HUES48 (cell line): ENCODE results near the gene GADL1.

Experiments
- H3K27ac ChIP-seq: one replicate; pipeline ENCODE4 v1.7.0; 2013; ENCODE audit warnings: low read depth, low read length, inconsistent platforms
- H3K27me3 ChIP-seq: 2 replicates; pipeline ENCODE4 v1.6.1; 2013; ENCODE audit warnings: mild to moderate bottlenecking, low read length; ENCODE audit not compliant: control insufficient read depth, insufficient read depth
- H3K36me3 ChIP-seq: 2 replicates; pipeline ENCODE4 v1.6.1; 2013; ENCODE audit warnings: low read length; ENCODE audit not compliant: control insufficient read depth, insufficient read depth
- H3K4me1 ChIP-seq: 2 replicates; pipeline ENCODE4 v1.6.1; 2013; ENCODE audit warnings: mild to moderate bottlenecking, low read length; ENCODE audit not compliant: control insufficient read depth, insufficient read depth
- H3K4me3 ChIP-seq: 2 replicates; pipeline ENCODE4 v1.5.1; 2013; ENCODE audit warnings: mild to moderate bottlenecking, low read depth, low read length
- H3K9ac ChIP-seq: 2 replicates; pipeline ENCODE4 v1.6.1; 2013; ENCODE audit warnings: mild to moderate bottlenecking, low read depth, low read length, moderate library complexity
- H3K9me3 ChIP-seq: 2 replicates; pipeline ENCODE4 v1.6.1; 2013; ENCODE audit warnings: low read length; ENCODE audit not compliant: control insufficient read depth, insufficient read depth

GADL1 gene

DNA sequence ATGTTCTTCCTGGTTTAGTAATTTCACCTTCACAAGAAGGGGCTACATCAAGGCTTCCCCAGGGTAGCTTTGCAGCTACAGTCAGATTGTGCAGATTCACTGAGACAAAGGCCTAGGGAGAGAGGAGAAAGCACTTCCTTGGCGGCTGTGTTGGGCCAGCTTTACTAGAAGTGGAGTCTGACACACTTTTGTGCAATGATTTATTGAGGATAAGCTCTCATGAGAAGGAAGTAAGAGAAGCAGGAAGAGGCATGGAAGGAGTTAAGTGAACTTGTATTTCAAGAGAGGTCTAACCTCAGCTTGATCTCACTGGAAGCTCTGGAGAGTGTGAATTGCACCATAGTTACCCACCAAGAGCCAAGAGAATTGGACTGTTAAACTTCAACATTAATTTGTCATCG, 209.2 kb downstream of the GADL1 start:
- H3K27me3 ChIP-seq: no peaks in the 10 kb centered on the region
- no peak overlapping the region for H3K9ac ChIP-seq
- H3K36me3 ChIP-seq: peaks cover 30% of the 10 kb centered on the region
- no peak overlapping the region for H3K4me3 ChIP-seq
- no peak overlapping the region for H3K27ac ChIP-seq
- H3K4me1 ChIP-seq: peaks cover 25% of the 10 kb centered on the region
- H3K9me3 ChIP-seq: no peaks in the 10 kb centered on the region

DNA sequence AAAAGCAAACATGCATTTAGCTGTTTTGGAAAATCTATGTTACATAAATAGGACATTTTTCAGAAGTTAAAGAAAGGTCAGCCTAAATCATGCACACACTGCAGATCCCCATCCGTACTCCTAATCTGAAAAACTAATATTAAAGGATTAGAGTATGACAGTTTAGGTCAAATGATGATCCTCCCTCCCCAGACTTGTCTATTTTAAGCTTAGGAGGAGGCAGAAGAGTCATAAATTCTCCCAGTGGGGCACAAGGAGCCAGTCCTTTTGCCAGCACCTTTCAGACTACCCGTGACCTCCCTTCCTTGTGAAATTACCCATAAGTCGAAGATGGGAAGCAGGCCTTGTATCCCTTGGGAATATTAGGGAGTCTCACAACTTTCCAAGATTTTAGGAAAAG, 210.1 kb downstream of the GADL1 start:
- peaks cover 28% of the 10 kb centered on the region for H3K4me1 ChIP-seq

DNA sequence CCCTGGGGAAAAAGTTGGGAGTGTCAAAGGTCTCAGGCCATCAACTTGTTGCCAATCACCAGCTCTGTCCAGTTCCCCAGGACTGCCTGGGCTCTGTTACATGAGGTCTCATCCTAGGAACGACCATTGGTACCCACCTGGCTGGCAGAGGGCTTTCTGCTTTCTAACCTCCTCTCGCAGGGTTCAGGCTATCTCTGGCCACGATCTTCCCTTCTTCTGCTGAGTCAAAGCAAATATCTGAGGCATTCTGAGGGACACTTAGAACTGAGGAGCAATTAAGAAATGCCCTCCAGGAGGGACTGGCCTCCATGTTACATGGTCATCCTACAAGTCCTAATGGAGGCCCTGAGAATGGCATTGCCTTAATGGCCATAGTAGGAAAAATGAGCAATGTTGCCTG, 210.7 kb downstream of the GADL1 start:
- Histone ChIP-seq H3K9ac (no peak overlapping the region), H3K4me1 (peaks cover 28% of the 10 kb centered on the region), H3K9me3 (no peaks in the 10 kb centered on the region), H3K27ac (no peak overlapping the region), H3K4me3 (no peak overlapping the region), H3K27me3 (no peaks in the 10 kb centered on the region), H3K36me3 (peaks cover 20% of the 10 kb centered on the region)

More for the DNA sequence above, 210.1 kb downstream of the GADL1 start:
- no peaks in the 10 kb centered on the region for H3K9me3 ChIP-seq
- no peak overlapping the region for H3K27ac ChIP-seq
- no peak overlapping the region for H3K4me3 ChIP-seq
- no peak overlapping the region for H3K9ac ChIP-seq
- H3K36me3 ChIP-seq: peaks cover 21% of the 10 kb centered on the region
- no peaks in the 10 kb centered on the region for H3K27me3 ChIP-seq

DNA sequence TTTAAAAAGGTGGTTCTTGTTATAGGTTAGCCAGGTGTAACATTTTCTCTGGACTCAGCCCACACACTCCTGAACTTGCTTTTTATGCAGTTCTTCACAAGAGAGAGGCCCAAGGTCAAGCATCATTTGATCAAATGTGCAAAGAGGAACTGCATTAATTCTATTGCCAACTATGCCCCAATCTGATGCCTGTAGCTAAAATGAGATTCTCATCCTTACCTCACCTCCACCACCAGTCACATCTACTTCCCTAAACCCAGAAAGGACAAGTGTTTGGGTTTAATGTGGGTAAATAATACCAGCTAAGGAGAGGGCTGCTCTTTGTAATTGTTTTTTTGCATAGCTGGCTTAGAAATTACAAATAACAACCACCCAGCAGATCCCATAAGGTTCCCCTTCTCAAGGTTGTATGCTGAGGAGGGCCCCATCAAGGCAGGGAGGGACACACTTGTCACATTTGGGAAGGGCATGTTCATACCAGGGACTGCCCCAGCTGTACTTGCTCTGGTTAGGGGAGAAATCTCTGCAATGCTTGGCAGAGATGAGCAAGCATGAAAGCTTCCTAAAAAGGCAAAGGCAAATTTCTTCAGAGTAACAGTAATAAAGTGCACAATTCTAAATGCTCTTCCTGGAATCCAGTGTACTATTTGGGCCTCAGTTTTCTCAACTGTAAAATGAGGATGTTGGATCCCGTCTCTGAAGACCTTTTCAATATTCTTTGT, 211.9 kb downstream of the GADL1 start:
- Histone ChIP-seq H3K4me3 (no peak overlapping the region), H3K9ac (no peak overlapping the region), H3K9me3 (no peaks in the 10 kb centered on the region), H3K27ac (no peak overlapping the region), H3K4me1 (peaks cover 20% of the 10 kb centered on the region), H3K27me3 (no peaks in the 10 kb centered on the region), H3K36me3 (peaks cover 16% of the 10 kb centered on the region)

DNA sequence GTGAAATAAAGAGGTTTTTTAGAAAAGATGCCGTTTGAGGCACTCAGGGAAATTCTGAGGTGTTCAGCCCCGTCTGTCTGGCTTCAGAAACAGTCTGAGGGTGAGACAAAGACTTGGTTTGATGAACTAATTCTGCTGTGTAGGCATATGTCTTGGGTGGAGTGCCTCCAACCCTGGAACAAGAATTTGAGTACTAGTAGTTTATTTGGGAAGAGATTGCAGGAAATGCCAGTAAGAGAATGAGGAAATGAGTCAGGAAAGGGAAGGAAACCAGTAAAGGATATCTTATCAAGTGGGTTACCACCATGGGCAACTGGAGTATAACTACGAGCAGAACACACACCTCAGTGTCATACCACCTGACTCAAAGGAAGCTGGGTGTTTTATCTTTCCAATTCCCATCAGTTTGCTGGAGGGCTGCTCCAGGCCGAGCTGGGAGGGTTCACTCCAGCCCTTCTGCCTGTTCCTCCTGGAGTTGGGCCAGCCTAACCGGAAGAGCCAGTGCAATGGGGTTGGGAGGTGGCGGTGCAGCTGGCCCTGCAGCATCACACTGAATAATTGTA, 212.7 kb downstream of the GADL1 start:
- Histone ChIP-seq H3K4me1 (peaks cover 20% of the 10 kb centered on the region), H3K9ac (no peak overlapping the region), H3K27ac (no peak overlapping the region), H3K4me3 (no peak overlapping the region), H3K27me3 (no peaks in the 10 kb centered on the region), H3K9me3 (no peaks in the 10 kb centered on the region), H3K36me3 (peaks cover 17% of the 10 kb centered on the region)

DNA sequence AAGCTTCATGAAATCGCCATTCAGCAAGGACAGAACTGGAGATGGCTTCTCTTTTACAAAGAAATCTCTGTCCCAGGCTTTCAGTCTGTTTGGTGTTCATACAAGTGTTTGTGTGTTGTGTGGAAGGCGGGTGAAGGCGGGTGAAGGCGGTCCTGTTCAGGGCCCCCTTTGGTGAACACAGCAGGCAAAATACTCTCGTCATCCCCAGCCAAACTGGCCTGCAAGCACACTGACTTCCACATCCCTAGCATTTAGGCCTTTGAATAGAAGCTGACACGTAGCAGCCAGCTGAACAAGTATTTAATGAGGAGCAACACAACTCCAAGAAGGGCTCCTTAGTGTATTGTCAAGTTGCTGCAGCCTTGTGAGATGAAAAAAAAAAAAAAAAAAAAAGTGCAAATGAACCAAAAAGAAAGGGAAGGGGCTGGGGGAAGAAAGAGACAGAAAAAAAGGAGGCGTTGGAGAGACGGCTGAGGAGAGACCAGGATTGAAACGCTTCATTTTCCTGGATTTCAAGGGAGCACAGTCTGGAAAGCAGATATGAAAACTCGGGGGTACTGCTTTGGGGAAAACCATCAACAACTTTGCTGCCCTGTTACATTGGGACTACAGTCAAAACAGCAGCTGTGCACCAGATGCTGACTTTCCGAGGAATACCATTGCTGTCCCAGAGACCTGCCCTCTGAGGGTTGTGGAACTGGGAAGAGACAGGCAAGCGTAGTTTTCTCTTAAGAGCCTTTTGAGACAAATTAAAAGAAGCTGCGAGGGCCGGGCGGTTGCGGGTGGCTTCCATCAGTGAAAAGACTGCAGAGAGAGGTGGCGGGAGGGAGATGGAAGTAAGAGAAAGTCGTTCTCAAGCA, 213.4 kb downstream of the GADL1 start:
- no peaks in the 10 kb centered on the region for H3K27me3 ChIP-seq
- peaks cover 20% of the 10 kb centered on the region for H3K4me1 ChIP-seq
- H3K9ac ChIP-seq: no peak overlapping the region
- peaks cover 22% of the 10 kb centered on the region for H3K36me3 ChIP-seq
- H3K4me3 ChIP-seq: no peak overlapping the region
- no peaks in the 10 kb centered on the region for H3K9me3 ChIP-seq
- H3K27ac ChIP-seq: peak overlapping the region; percentile 73

DNA sequence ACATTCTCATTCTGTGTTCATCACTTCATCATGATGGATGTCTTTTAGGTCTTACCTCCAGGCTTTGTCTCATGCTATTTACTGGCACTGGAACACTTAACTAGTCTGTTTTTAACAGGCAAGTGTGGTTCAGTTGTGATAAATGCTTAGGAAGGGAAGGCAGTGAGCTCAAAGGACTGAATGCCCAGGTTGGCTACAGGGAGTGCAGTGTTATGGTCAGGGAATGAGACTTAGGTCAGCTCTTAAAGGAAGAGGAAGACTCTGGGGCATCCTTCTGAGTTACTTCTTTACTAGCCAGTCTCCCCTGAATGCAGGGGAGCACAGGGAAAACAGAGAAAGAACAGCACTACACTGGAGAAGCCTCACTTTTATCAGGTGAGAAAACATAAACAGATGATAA, 215.4 kb downstream of the GADL1 start:
- Histone ChIP-seq H3K27ac (no peak overlapping the region), H3K9me3 (no peaks in the 10 kb centered on the region), H3K27me3 (no peaks in the 10 kb centered on the region), H3K36me3 (peaks cover 39% of the 10 kb centered on the region), H3K4me3 (no peak overlapping the region), H3K4me1 (peaks cover 20% of the 10 kb centered on the region), H3K9ac (no peak overlapping the region)

DNA sequence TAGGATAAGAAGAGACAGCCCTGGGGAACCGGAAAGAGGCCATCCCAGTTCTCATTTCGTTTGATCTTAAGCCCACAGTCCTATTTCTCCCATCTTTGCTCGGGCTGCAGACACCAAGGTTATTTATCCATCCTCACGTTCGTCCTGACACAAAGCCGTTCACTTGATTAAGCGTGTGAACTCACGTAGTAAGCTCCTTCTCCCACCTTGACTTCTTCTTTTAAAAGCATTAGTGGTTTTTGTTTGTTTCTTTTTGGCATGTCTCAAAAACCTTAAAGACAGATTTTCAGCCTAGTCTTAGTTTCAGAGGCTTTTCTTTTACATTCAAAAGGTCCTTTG, 217.1 kb downstream of the GADL1 start:
- Histone ChIP-seq H3K9me3 (no peaks in the 10 kb centered on the region), H3K27me3 (no peaks in the 10 kb centered on the region), H3K9ac (no peak overlapping the region), H3K4me1 (peaks cover 20% of the 10 kb centered on the region), H3K36me3 (peaks cover 57% of the 10 kb centered on the region), H3K4me3 (no peak overlapping the region), H3K27ac (no peak overlapping the region)

DNA sequence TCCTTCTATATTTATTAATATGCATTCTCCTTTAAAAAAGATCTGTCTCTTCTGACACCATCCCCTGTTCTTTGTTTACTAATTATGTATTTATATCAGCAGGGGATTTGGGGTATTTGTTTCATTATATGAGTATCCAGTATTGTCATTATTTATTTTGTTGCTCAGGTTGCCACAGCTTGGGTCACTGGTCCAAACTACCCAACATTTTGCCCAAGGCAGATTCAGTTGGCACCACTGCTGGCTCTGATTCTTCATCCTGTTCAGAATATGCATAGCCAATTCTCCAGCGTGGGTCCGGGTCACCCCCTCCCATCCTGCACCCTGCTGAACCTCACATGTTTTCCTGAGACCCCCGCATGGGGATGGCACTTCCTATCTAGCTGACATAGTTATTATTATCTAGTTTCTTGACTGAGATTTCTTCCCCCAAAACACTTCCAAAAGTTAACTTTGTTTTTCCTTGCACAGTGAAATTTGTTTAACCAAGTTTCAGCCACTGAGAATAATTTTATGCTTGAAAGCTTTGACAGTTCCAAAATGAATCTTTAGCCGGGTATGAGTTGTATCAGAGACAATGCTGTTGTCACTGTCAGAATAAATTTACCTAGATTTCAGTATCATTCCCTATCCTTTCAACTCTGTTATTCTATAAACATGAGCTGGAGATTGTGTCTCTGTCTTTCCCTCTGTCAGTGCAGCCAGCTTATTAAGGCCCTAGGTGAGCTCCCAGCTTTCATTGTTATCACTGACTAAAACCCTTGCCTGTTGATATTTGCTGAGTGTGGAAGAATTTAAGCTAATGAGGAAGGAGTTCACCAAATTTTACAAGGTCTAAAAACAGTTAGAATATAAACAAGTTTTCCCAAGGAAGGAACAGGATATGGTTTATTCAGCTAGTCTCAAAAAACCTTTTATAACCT, 217.8 kb downstream of the GADL1 start:
- Histone ChIP-seq H3K9ac (no peak overlapping the region), H3K4me3 (no peak overlapping the region), H3K27ac (no peak overlapping the region), H3K36me3 (peaks cover 63% of the 10 kb centered on the region), H3K27me3 (no peaks in the 10 kb centered on the region), H3K4me1 (peaks cover 15% of the 10 kb centered on the region), H3K9me3 (no peaks in the 10 kb centered on the region)
